Activated effector memory CD4-positive, alpha-beta T cell treated with anti-CD3 and anti-CD28 coated beads, Interleukin-2, amount 50 U/mL, for 16 hours (primary cell): Measurements from ENCODE around the gene SLC35E1.

Experiments used
- DNase-seq: peaks from one replicate; pipeline ENCODE4 v3.0.0-alpha.2; 2020

SLC35E1 gene

DNA sequence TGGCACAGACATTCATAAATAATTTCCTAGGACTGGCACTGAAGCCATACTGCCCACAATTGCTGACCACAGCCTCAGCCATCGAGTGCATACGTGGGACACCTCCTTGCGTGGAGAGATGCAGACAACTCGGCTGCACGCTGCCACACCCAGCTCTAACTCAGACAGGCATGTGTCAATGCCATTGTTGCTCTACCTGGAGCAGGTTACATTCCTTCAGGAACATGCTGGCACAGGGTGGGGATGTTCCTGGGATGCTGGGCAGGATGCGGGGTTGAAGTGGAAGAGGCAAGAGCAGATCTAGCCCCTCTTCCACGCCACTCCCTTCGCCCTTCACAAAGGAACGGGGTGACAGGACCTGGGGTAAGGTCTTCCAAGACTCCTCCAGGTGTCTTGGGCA is 24.2 kb upstream of the SLC35E1 start:
- no peak for DNase-seq

DNA sequence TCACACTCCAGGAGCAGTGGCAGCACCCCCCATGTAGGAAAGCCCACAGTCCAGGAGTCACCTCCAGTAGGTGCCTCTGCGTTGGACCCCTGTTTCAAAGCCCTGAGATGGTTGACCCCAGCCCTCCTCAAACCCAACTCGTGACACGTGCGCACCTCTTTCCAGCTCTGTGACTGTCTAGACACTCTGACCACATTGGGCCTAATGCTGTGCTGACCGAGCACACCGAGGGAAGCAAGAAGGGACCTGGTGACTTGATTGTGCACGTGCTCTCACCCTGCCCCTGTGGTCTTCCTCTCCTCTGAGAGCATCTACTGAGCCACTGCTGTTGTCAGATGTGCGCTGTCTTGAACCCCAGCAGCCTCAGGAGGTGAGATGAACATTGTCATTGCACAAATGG is 22.9 kb upstream of the SLC35E1 start:
- DNase-seq = no peak

DNA sequence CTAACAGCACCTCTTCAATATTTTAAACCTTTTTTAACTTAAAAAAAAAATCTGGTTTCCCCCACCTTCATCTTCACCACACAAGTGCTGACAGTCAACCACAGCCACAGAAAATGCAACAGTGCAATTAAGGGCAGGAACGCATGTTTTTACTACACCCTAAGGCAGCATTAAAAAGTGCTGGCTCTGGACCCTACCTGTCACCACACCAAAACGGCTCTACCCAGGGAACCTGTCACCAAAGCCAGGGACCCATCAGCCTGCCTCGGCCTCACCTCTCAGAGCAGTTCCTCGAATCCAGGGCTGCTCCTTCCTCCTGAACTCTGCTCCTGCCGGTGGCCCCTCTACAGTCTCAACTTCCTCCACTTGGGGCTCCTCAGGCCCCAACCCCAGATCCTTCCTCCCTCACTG is 22.5 kb upstream of the SLC35E1 start:
- peak; percentile 69 for DNase-seq

DNA sequence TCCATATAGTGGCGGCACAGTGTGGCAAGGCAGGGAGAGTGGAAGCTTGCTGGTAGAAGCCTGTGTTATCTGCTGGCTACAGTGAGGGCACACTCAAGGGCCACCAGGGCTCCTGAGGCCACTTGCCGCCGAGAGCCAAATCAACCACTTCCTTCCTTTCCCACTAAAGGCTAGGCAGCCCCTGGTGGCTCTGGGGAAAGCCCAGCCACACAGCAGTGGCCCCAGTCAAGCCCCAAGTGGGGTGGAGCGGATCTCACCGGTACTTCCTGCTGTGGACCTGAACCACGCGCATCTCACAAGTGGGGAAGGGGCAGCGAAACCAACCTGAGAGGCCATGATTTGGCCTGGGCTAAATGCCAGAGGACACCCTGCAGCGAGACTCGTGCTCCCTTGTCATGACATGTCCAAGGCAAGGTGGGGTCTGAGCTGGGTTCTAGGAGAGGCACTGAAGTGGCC is 21.9 kb upstream of the SLC35E1 start:
- peak; percentile 79 for DNase-seq

- no peak for DNase-seq
Observed at GRCh38 chr19:16593181-16593580, 21.0 kb upstream of the SLC35E1 start.

- DNase-seq = no peak
Observed at GRCh38 chr19:16591803-16592556, 19.8 kb upstream of the SLC35E1 start.

DNA sequence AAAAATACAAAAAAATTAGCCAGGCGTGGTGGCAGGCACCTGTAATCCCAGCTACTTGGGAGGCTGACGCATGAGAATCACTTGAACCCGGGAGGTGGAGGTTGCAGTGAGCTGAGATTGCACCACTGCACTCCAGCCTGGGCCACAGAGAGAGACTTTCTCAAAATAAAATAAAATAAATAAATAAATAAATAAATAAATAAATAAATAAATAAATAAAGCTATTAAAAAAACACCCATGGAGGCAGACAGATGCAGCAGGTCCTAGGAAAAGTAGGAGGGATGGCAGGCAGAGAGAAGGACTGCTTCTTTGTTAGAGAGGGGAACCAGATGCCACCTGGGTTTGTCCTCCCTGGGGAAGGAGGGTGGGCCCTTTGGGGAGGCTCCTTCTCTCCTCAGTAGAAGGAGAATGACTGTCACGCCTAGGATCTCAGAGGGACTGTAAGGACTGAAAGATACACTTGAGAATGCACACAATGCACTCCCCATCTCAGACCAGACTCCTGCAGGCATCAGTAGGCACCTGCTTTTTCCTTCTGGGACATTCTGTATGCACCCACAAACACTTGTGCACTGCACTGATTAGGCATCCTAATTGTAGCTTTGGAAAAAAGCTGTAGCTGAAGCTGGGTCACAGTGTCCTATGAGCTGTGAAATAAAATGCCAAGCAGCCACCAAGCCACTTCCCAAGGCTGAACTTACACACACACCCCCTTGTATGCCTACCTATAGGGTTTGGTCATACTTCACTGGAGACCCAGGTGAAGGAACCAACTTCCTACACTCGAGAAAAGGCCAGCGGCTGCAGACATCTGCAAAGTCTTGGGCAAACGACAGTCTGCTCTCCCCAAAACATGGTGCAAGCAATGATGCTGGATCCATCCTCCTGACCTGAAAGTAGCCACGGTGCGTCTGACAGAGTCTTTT is 18.9 kb upstream of the SLC35E1 start:
- no peak for DNase-seq

GRCh38 chr19:16589917-16590316 is 17.7 kb upstream of the SLC35E1 start:
- no peak for DNase-seq

GRCh38 chr19:16588824-16589577 is 16.8 kb upstream of the SLC35E1 start:
- no peak for DNase-seq

- DNase-seq = peak; percentile 83
Observed at GRCh38 chr19:16587833-16588823, 15.9 kb upstream of the SLC35E1 start.

GRCh38 chr19:16586991-16587832 is 15.0 kb upstream of the SLC35E1 start:
- DNase-seq = peak; percentile 84

DNA sequence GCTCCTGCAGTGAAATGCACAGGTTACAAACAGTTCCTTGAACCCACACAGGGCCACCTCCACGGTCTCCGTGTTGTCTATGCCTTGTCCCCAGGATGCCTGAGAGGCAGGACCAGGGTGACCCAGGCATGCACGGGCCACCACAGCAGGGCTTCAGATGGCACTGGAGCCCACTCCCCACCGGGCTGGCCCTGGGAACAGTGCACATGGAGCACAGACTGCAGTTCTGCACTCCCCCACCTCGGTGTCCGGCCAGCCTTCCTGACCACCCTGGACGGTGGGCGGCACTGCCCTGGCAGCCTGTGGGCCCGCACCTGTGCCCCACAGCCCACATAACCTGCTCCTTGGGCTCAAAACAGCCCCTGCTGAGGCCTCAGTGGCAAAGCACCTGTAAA is 14.3 kb upstream of the SLC35E1 start:
- DNase-seq = no peak

GRCh38 chr19:16585808-16586476 is 13.7 kb upstream of the SLC35E1 start:
- peak; percentile 75 for DNase-seq

- peak; percentile 66 for DNase-seq
Observed at GRCh38 chr19:16585094-16585801, 13.0 kb upstream of the SLC35E1 start.

DNA sequence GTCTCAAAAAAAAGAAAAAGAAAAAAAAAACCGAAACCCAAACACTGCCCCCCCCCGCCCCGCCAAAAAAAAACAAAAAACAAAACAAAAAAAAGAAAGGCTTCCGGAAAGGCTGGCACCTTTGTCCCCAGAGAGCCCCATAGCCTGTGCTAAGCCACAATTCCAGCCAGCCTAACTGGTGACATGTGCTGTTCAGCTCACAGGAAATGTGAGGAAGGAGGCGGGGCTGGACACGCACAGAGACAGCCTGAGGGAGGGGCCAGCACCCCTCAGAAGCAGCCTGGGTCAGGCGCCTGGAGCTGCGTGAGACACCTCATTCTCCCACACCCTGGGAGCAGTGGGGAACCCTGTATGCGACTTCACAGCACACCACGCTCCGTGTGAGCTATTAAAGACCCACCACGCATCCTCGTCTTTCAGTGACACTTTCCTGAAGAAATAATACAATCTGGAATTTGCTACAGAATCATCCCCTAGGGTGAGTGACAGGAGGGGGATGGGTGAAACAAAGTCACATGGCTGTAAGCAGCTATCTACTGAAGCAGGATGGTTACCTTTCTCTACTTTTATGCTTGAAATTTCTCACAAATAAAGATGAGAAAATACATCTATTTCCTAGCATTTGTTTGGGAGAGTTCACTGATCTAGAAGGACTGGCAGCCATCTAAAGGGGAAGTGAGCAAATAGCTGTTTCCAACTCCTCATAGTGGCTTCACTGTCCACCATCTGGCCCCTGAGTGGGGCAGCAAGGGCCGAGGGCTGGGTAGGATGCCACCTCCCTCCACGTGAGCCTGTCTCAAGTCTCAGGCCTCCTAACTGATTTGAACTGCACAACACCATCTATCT is 12.3 kb upstream of the SLC35E1 start:
- DNase-seq = peak; percentile 95

- DNase-seq = no peak
Observed at GRCh38 chr19:16582486-16583261, 10.5 kb upstream of the SLC35E1 start.

DNA sequence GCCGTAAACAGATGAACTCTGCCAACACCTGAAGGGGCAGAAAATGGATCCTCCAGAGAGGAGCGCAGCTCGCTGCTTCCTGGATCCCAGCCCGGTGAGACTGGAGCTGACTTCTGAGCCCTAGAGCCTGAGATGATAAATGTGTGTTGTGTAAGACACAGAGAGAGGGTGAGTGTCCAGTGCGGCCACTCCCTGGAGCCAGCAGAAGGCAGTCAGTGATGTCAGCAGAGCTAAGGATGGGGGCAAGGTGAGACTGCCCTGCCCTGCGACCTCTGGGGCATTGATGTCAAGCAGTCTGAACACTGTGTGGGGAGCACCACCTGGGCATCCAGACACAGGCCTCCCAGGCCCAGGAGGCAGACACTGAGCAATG is 9.7 kb upstream of the SLC35E1 start:
- DNase-seq = no peak
